WTC11 (cell line): ENCODE data around the gene ADGB. TPM values are rescaled to one million over a fixed set of nuclear protein-coding genes. Genes with fewer than 3 reads are reported as not detected.

Source experiments
- ARID4B ChIP-seq: sonication (generic); formaldehyde crosslinking; IDR thresholded peaks from 2 replicates; pipeline ENCODE4 v1.8.0; 2023; ENCODE audit warnings: missing genetic modification reagents, mild to moderate bottlenecking, borderline replicate concordance
- ATF3 ChIP-seq: sonication (generic); formaldehyde crosslinking; conservative IDR thresholded peaks from 2 replicates; pipeline ENCODE4 v1.8.1; 2022; ENCODE audit warnings: mild to moderate bottlenecking, missing genetic modification reagents
- CBFB ChIP-seq: sonication (generic); formaldehyde crosslinking; IDR thresholded peaks from 2 replicates; pipeline ENCODE4 v1.8.1; 2022; ENCODE audit warnings: mild to moderate bottlenecking, low read depth, missing genetic modification reagents
- CREM ChIP-seq: sonication (generic); formaldehyde crosslinking; IDR thresholded peaks from 2 replicates; pipeline ENCODE4 v1.8.1; 2022; ENCODE audit warnings: mild to moderate bottlenecking, missing genetic modification reagents, moderate library complexity
- CTCF ChIP-seq: fragments of 200-600 bp; IDR thresholded peaks from 2 replicates; pipeline ENCODE4 v1.8.0; 2022; ENCODE audit warnings: antibody characterized with exemption
- E2F1 ChIP-seq: sonication (generic); formaldehyde crosslinking; IDR thresholded peaks from 2 replicates; pipeline ENCODE4 v1.8.0; 2022; ENCODE audit warnings: mild to moderate bottlenecking, missing genetic modification reagents
- ELF4 ChIP-seq: sonication (generic); formaldehyde crosslinking; IDR thresholded peaks from 2 replicates; pipeline ENCODE4 v1.8.1; 2022; ENCODE audit warnings: low read depth, mild to moderate bottlenecking, moderate library complexity, missing genetic modification reagents
- EMX1 ChIP-seq: fragments of 250-450 bp; sonication (Bioruptor Pico); IDR thresholded peaks from 2 replicates; pipeline ENCODE4 v1.8.0; 2021; ENCODE audit warnings: mild to moderate bottlenecking
- ERG ChIP-seq: fragments of 250-450 bp; sonication (Bioruptor Pico); IDR thresholded peaks from 2 replicates; pipeline ENCODE4 v1.8.0; 2021; ENCODE audit warnings: mild to moderate bottlenecking
- ESRRA ChIP-seq: sonication (generic); formaldehyde crosslinking; IDR thresholded peaks from 2 replicates; pipeline ENCODE4 v1.8.1; 2022; ENCODE audit warnings: mild to moderate bottlenecking, missing genetic modification reagents, borderline replicate concordance
- ETV6 ChIP-seq: sonication (generic); formaldehyde crosslinking; IDR thresholded peaks from 2 replicates; pipeline ENCODE4 v1.8.1; 2022; ENCODE audit warnings: mild to moderate bottlenecking, missing genetic modification reagents
- GABPB1 ChIP-seq: sonication (generic); formaldehyde crosslinking; IDR thresholded peaks from 2 replicates; pipeline ENCODE4 v1.8.1; 2023; ENCODE audit warnings: mild to moderate bottlenecking, missing genetic modification reagents
- GTF2I ChIP-seq: fragments of 250-450 bp; sonication (Bioruptor Pico); conservative IDR thresholded peaks from 2 replicates; pipeline ENCODE4 v1.4.0; 2021; ENCODE audit warnings: mild to moderate bottlenecking
- JUN ChIP-seq: sonication (generic); formaldehyde crosslinking; IDR thresholded peaks from 2 replicates; pipeline ENCODE4 v1.8.0; 2023; ENCODE audit warnings: mild to moderate bottlenecking, missing genetic modification reagents
- KAT7 ChIP-seq: sonication (generic); formaldehyde crosslinking; IDR thresholded peaks from 2 replicates; pipeline ENCODE4 v1.8.1; 2023; ENCODE audit warnings: missing genetic modification reagents, mild to moderate bottlenecking, borderline replicate concordance
- MAX ChIP-seq: sonication (generic); formaldehyde crosslinking; IDR thresholded peaks from 2 replicates; pipeline ENCODE4 v1.8.0; 2022; ENCODE audit warnings: mild to moderate bottlenecking, missing genetic modification reagents
- NFATC4 ChIP-seq: fragments of 250-450 bp; sonication (Bioruptor Pico); IDR thresholded peaks from 2 replicates; pipeline ENCODE4 v1.9.0; 2021; ENCODE audit warnings: mild to moderate bottlenecking
- NFYB ChIP-seq: sonication (generic); formaldehyde crosslinking; conservative IDR thresholded peaks from 2 replicates; pipeline ENCODE4 v1.8.0; 2022; ENCODE audit warnings: low read depth, missing genetic modification reagents
- SP1 ChIP-seq: sonication (generic); formaldehyde crosslinking; conservative IDR thresholded peaks from 2 replicates; pipeline ENCODE4 v1.8.1; 2022; ENCODE audit warnings: missing genetic modification reagents
- TEAD1 ChIP-seq: sonication (generic); formaldehyde crosslinking; IDR thresholded peaks from 2 replicates; pipeline ENCODE4 v1.8.0; 2022; ENCODE audit warnings: mild to moderate bottlenecking, missing genetic modification reagents
- TP53 ChIP-seq: sonication (generic); formaldehyde crosslinking; IDR thresholded peaks from 2 replicates; pipeline ENCODE4 v1.8.1; 2023; ENCODE audit warnings: mild to moderate bottlenecking, missing genetic modification reagents
- ZBTB21 ChIP-seq: sonication (generic); formaldehyde crosslinking; IDR thresholded peaks from 2 replicates; pipeline ENCODE4 v1.8.1; 2023; ENCODE audit warnings: mild to moderate bottlenecking, missing genetic modification reagents, borderline replicate concordance
- ZNF121 ChIP-seq: sonication (generic); formaldehyde crosslinking; IDR thresholded peaks from 2 replicates; pipeline ENCODE4 v1.8.0; 2023; ENCODE audit warnings: missing genetic modification reagents
- ZNF138 ChIP-seq: sonication (generic); formaldehyde crosslinking; conservative IDR thresholded peaks from 2 replicates; pipeline ENCODE4 v1.8.1; 2022; ENCODE audit warnings: mild to moderate bottlenecking, moderate library complexity, missing genetic modification reagents
- ZNF219 ChIP-seq: sonication (generic); formaldehyde crosslinking; IDR thresholded peaks from 2 replicates; pipeline ENCODE4 v1.8.0; 2023; ENCODE audit warnings: missing genetic modification reagents, mild to moderate bottlenecking, borderline replicate concordance
- ZNF232 ChIP-seq: sonication (generic); formaldehyde crosslinking; IDR thresholded peaks from 2 replicates; pipeline ENCODE4 v1.8.0; 2022; ENCODE audit warnings: mild to moderate bottlenecking, missing genetic modification reagents
- ZNF263 ChIP-seq: sonication (generic); formaldehyde crosslinking; IDR thresholded peaks from 2 replicates; pipeline ENCODE4 v1.8.1; 2022; ENCODE audit warnings: low read depth, mild to moderate bottlenecking, moderate library complexity, missing genetic modification reagents
- ZNF317 ChIP-seq: sonication (generic); formaldehyde crosslinking; IDR thresholded peaks from 2 replicates; pipeline ENCODE4 v1.8.1; 2023; ENCODE audit warnings: low read depth, mild to moderate bottlenecking, moderate library complexity, missing genetic modification reagents, borderline replicate concordance
- ZNF423 ChIP-seq: fragments of 250-450 bp; sonication (Bioruptor Pico); IDR thresholded peaks from 2 replicates; pipeline ENCODE4 v2.1.2; 2022; ENCODE audit warnings: mild to moderate bottlenecking, moderate library complexity
- ZNF512 ChIP-seq: sonication (generic); formaldehyde crosslinking; IDR thresholded peaks from 2 replicates; pipeline ENCODE4 v1.8.1; 2022; ENCODE audit warnings: missing genetic modification reagents, borderline replicate concordance
- total RNA-seq: library from RNA; stranded (reverse); gene quantifications from 3 replicates; pipeline ENCODE4 v1.2.3, GENCODE V29; 2021

Gene ADGB
- total RNA-seq, 1 experiment from 2014 or later = not detected

- TF ChIP-seq NFATC4 (CRISPR knock-in tag) = no peak
- TF ChIP-seq JUN (CRISPR knock-in tag) = no peak
- TF ChIP-seq TEAD1 (CRISPR knock-in tag) = peak; percentile 23; the same call in 1 of the 2 replicates
- TF ChIP-seq ETV6 (CRISPR knock-in tag) = no peak
- 0 out of 2 replicates have a peak, but pooled peaks have one; percentile 51 for TF ChIP-seq SP1 (CRISPR knock-in tag)
- no peak for TF ChIP-seq ARID4B (CRISPR knock-in tag)
- no peak for TF ChIP-seq ZNF263
- TF ChIP-seq ZNF423 (CRISPR knock-in tag) = no peak
- TF ChIP-seq CBFB (CRISPR knock-in tag) = no peak
- TF ChIP-seq NFYB (CRISPR knock-in tag) = no peak
- no peak for TF ChIP-seq ZNF219 (CRISPR knock-in tag)
- TF ChIP-seq ZBTB21 = no peak
- TF ChIP-seq CREM (CRISPR knock-in tag) = peak; percentile 65
- TF ChIP-seq ZNF512 = no peak
- peak; percentile 64 for TF ChIP-seq GABPB1 (CRISPR knock-in tag)
- TF ChIP-seq ATF3 (CRISPR knock-in tag) = no peak
- no peak for TF ChIP-seq TP53 (CRISPR knock-in tag)
- peak; percentile 100 for TF ChIP-seq ZNF121 (CRISPR knock-in tag)
- peak; percentile 44; the same call in 1 of the 2 replicates for TF ChIP-seq EMX1 (CRISPR knock-in tag)
- TF ChIP-seq ZNF138 (CRISPR knock-in tag) = no peak
- no peak for TF ChIP-seq E2F1 (CRISPR knock-in tag)
- TF ChIP-seq ERG (CRISPR knock-in tag) = no peak
- TF ChIP-seq MAX (CRISPR knock-in tag) = 0 out of 2 replicates have a peak, but pooled peaks have one; percentile 24
- TF ChIP-seq ELF4 (CRISPR knock-in tag) = no peak
- TF ChIP-seq ZNF232 (CRISPR knock-in tag) = no peak
- no peak for TF ChIP-seq KAT7 (CRISPR knock-in tag)
- no peak for TF ChIP-seq ESRRA (CRISPR knock-in tag)
- peak; percentile 79; the same call in 1 of the 2 replicates for TF ChIP-seq GTF2I (CRISPR knock-in tag)
- TF ChIP-seq CTCF = peak; percentile 97
- no peak for TF ChIP-seq ZNF317 (CRISPR knock-in tag)
Measured at GRCh38 chr6:146857180-146857979, 258.6 kb downstream of the ADGB start (continued).
